HG03432 (cell line): ENCODE results near the gene STON2.
"Not testable (repeated sequence)": the region's sequence is repeated elsewhere in the genome, so short reads cannot be mapped to it uniquely, and the experiment has no call there.

Experiments used
- ATAC-seq: cut with Tn5 transposase; IDR thresholded peaks from one replicate; pipeline ENCODE4 v1.9.1; 2021; ENCODE audit warnings: mild to moderate bottlenecking, moderate library complexity; ENCODE audit not compliant: unreplicated experiment

STON2 gene

GRCh38 chr14:81384900-81385299, 15.2 kb downstream of the STON2 start:
- no peak for ATAC-seq

GRCh38 chr14:81382517-81383225, 17.5 kb downstream of the STON2 start:
- ATAC-seq = no peak

DNA sequence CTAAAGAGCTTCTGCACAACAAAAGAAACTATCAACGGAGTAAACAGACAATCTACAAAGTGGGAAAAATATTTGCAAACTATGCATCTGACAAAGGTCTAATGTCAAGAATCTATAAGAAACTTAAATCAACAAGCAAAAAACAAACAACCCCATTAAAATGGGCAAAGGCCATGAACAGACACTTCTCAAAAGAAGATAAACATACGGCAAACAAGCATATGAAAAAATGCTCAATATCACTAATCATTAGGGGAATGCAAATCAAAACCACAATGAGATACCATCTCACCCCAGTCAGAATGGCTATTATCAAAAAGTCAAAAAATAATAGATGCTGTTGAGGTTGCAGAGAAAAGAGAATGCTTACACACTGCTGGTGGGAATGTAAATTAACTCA, 20.1 kb downstream of the STON2 start:
- not testable (repeated sequence) for ATAC-seq

- ATAC-seq = no peak
Observed at GRCh38 chr14:81371802-81372201, 28.3 kb downstream of the STON2 start.

GRCh38 chr14:81367563-81367962, 32.6 kb downstream of the STON2 start:
- no peak for ATAC-seq

DNA sequence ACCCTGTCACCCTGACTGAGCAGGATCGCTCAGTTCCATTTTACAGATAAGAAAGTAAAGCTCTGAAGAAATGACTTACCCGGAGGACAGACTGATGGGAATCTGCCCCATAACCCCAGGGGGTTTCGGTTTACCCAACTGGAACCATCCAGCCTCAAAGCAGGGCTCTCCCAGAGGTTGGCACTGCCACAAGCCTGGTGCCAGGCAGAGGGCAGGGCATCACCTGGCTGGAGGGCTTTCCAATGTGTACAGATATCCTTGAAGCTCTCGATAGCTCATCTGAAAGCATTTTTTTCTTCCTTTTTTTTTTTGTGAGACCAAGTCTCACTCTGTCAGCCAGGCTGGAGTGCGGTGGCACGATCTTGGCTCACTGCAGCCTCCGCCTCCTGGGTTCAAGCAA, 33.2 kb downstream of the STON2 start:
- no peak for ATAC-seq

DNA sequence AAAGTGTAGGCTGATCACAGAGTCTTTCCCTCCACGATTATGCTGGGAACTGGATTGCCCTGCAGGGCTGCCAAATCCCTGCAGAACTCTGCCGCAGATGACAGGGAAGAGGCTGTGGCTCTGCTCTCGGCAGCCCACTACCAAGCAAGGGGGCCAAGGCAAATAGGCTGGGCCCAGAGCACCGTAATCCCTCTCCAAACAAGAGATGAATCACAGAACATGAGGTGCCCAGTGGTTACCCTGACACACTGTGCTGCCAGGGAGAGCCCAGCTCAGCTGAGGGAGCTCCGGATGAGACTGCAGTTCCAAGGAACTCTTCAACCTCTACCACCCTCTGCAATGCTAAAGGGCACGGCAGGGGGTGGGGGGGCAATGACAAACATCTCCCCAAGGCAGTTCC, 33.9 kb downstream of the STON2 start:
- ATAC-seq = no peak

DNA sequence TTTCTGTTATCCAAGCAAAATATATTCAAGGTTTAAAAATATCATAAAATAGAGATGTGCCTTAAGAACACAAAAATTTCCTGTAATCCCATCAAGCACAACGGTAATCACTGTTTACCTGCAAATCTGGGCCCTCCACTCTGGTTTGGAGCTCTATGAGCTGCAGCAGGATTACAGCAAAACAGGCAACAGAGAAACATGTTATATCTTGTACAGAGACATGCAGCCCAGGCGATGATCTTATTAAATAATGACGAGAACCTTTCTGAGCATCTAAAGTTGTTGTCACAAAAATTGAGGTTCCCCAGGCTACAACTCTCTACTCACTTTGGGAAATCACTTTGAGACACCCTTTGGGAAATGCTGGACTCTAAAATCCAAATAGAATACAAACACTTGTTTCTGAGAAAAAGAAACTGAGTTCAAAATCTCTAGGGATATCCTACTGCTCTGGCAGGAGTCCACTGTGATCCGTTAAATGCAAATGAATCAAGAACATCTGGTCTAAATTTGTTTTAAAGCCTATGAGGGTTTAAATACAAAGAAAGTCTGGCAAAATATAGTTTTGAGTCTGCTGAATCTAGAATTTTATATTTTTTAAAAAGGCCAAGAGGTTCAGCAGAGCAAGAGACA, 36.3 kb downstream of the STON2 start:
- no peak for ATAC-seq

- no peak for ATAC-seq
Observed at GRCh38 chr14:81353691-81354323, 46.3 kb downstream of the STON2 start.

DNA sequence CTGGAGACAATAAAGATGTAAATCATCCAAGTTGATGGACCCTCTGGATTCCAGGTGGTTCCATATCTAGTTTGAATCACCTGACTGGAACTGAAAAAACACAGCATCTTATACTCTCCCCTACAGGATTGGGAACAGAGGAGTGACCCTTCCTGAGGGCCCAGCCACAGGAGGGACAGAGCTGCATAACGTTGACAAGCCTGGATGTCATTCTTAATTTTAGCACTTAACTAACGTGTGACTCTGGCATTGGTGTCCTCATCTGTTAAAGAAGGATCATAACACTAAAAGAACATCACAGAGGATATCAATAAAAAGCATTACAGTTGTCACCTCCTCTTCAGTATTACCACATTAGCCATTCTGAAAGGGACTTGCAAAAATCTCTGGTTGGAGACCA, 47.7 kb downstream of the STON2 start:
- ATAC-seq = no peak

GRCh38 chr14:81351205-81351604, 48.9 kb downstream of the STON2 start:
- ATAC-seq = no peak

DNA sequence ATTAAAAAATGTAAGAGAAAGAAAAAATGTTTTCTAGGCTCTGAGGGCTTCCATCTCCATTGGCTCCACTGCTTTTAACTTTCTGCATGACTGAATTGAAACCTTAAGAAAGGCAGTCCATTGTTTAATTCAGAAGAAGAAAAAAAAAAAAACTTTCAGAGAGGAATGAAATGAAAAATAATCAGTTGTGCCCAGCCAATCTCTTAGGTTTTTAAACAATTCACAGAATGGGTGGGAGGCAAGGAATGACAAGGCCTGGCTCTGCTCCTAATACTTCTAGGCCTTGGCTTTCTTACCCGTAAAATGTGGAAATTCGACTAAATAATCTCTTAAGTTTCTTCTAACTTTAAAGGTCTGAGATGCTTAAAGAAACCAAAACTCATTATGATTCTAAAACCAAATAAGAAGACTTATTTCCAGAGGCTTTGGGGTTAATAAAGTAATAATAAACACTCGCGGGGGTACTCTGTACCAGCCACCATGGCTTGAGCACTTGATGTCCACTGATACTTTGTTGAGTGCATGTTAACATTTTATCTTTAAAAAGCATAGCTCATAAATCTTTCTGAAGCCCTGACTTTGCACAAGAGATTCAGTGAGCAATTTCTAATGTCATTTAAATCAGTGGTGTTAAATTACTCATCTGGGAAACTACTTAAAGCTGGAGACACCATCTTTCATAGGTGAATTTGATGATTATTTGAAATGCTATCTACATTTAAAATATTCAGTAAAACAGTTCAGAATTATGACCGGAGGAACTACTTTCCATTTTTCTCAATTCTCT, 49.6 kb downstream of the STON2 start:
- ATAC-seq = no peak

DNA sequence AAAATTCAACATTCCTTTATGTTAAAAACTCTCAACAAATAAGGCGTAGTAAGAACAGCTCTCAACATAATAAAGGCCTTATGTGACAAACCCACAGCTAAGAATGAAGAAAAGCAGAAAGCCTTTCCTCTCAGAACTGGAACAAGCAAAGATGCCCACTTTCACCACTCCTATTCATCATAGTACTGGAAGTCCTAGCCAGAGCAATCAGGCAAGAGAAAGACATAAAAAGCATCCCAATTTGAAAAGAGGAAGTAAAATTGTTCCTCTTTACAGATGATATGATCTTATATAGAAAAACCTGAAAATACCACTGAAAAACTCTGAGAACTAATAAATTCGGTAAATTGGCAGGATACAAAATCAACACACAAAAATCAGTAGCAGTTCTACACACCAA, 52.1 kb downstream of the STON2 start:
- ATAC-seq = no peak

DNA sequence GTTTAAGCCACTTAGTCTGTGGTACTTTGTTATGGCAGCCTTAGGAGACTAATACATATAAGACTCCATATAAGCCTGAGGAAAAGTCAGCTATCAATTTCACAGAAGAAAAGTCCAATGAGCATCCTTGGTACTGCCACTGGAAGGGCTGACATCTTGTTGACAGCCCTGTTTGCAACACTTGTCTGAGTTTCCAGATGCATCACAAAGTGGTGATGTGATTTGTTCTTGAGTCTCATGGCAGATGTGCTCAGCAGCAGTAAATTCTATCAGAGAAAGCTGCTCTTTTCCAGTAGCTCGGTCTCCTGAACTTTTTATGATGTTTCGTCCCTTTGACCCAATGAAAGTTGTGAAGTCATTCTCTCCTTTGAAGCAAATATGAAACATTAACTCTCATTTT, 54.3 kb downstream of the STON2 start:
- no peak for ATAC-seq

DNA sequence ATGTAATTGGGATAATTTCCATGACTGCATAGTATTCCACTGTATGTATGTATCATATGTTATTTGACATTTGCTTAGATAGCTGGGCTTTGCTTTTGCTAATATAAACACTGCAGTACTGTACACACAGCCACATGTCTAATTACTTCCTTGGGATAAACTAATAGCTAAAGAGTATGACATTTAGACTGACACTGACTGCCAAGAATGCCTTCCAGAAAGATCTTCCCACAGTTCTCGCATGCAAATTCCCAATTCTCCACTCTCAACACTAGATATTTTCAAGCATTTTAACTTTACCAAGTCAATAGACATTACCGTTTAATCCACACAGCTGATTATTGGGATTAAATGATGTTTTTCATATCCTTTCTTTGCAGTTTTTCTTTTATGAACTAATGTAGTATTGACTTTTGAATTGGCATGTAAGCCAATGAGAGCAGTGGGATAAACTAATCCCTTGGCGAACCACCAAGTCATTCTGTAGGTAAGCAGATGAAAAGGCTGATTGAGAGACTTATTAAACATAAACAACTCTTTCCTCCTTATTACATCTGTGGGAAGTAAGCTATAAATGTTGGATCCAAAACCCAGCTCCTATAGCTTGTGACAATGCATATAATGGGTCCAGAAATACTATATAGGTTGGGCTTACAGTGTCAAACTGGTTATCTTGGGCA, 55.5 kb downstream of the STON2 start:
- ATAC-seq = no peak

DNA sequence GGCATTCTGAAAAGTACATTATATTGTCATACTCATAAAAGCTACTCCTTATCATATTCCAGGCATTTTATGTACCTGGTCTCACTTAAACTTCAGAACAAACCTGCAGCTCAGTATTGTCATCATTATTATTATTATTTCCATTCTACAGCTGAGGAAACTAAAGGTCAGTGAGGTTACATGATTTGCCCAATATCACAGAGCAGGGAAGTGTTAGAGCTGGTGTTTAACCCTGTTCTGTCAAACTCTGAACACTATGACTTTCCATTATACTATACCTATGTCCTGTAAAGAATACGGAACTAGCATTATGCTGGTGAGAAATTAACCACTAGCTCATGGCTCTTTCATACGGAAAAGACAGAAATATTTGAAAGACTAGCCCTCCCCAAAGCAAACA, 56.4 kb downstream of the STON2 start:
- no peak for ATAC-seq

DNA sequence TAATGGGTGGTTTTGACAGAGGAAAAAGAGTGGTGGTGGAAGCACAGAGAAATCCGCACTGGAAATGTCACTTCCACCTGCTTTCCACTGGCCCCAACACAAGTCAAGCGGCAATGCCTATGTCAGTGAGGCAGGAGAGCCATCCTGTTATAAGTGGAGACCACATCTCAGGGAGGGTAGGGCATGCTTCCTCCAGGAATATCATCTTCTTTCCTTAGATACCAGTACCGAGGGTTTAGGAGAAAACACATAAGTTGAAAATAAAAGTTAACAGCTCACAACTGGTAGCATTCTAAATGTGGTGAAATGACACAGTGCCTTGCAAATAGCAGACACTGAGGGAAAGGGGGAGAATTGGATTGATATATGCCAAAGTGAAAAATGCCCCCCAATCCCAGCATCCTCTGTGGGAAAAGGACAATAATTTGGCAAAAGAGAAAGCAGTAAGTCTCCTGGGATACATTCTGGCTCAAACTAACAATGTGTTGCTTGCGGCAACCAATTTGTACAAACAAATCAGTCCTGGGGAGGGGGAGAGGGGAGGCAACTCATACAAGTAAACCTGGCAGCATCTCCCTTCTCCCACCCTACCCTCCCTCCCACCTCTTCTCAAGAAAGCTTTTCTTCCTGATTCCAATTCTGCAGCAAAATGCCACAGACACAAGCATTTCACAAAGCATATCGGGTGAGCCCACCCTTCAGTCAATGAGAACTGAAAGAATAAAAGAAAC, 57.1 kb downstream of the STON2 start:
- no peak for ATAC-seq

- no peak for ATAC-seq
Observed at GRCh38 chr14:81341781-81342180, 58.3 kb downstream of the STON2 start.

- no peak for ATAC-seq
Observed at GRCh38 chr14:81341370-81341769, 58.8 kb downstream of the STON2 start.

DNA sequence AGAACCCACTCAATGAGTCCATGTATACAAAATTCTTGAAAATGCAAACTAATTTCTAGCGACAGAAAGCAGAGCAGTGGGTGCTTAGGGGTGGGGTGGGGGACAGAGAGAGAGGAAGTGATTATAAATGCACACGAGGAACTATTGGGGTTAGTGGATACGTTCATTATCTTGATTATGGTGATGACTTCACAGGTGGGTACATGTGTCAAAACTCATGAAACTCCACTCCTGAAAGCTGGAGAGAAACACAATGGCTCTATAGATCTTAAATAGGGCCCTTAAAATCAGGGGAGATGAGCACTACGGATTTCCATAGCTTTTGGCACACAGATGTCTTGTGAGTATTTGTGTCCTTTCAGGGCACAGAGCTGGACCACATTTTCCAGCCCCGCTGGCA, 59.9 kb downstream of the STON2 start:
- ATAC-seq = no peak
